ENCODE results near the gene CHCHD6. TPM values are rescaled to one million over a fixed set of nuclear protein-coding genes. Genes with fewer than 3 reads are reported as not detected.

The CHCHD6 gene
- total RNA-seq, 1 donor from 2014 or later, result 17.2 TPM

- Mint-ChIP-seq H3K9me3 (ENCODE audit: unreplicated experiment) (peaks cover 6% of the 10 kb centered on the region), H3K4me3 (ENCODE audit: unreplicated experiment) (no peak overlapping the region), H3K4me1 (ENCODE audit: low read depth, unreplicated experiment) (peaks cover 13% of the 10 kb centered on the region), H3K27ac (ENCODE audit: unreplicated experiment) (no peak overlapping the region), H3K27me3 (ENCODE audit: unreplicated experiment) (peaks cover 12% of the 10 kb centered on the region), H3K36me3 (ENCODE audit: unreplicated experiment) (no peaks in the 10 kb centered on the region)
- no peak for TF ChIP-seq CTCF (IDR thresholded peaks at IDR 0.05; ENCODE audit: partially characterized antibody, unreplicated experiment)
- peak; percentile 9 for DNase-seq
Measured at GRCh38 chr3:126957776-126958637, 254.0 kb downstream of the CHCHD6 start.

GRCh38 chr3:126958638-126959085 is 254.6 kb downstream of the CHCHD6 start:
- H3K9me3 Mint-ChIP-seq (ENCODE audit: unreplicated experiment), result peaks cover 6% of the 10 kb centered on the region
- peaks cover 13% of the 10 kb centered on the region for H3K4me1 Mint-ChIP-seq (ENCODE audit: low read depth, unreplicated experiment)
- H3K27me3 Mint-ChIP-seq (ENCODE audit: unreplicated experiment), result peaks cover 14% of the 10 kb centered on the region
- no peaks in the 10 kb centered on the region for H3K36me3 Mint-ChIP-seq (ENCODE audit: unreplicated experiment)
- H3K27ac Mint-ChIP-seq (ENCODE audit: unreplicated experiment), result peak overlapping the region; percentile 2
- peak; percentile 5 for DNase-seq
- H3K4me3 Mint-ChIP-seq (ENCODE audit: unreplicated experiment), result no peak overlapping the region
- TF ChIP-seq CTCF (IDR thresholded peaks at IDR 0.05; ENCODE audit: partially characterized antibody, unreplicated experiment), result no peak

GRCh38 chr3:126959136-126959920 is 255.3 kb downstream of the CHCHD6 start:
- Mint-ChIP-seq H3K4me3 (ENCODE audit: unreplicated experiment) (no peak overlapping the region), H3K9me3 (ENCODE audit: unreplicated experiment) (peaks cover 6% of the 10 kb centered on the region), H3K27me3 (ENCODE audit: unreplicated experiment) (peaks cover 14% of the 10 kb centered on the region), H3K36me3 (ENCODE audit: unreplicated experiment) (no peaks in the 10 kb centered on the region), H3K4me1 (ENCODE audit: low read depth, unreplicated experiment) (peaks cover 13% of the 10 kb centered on the region), H3K27ac (ENCODE audit: unreplicated experiment) (peak overlapping the region; percentile 2)
- TF ChIP-seq CTCF (IDR thresholded peaks at IDR 0.05; ENCODE audit: partially characterized antibody, unreplicated experiment), result no peak
- peak; percentile 5 for DNase-seq

GRCh38 chr3:126959921-126960603 is 256.0 kb downstream of the CHCHD6 start:
- peaks cover 13% of the 10 kb centered on the region for H3K4me1 Mint-ChIP-seq (ENCODE audit: low read depth, unreplicated experiment)
- H3K27me3 Mint-ChIP-seq (ENCODE audit: unreplicated experiment), result peaks cover 14% of the 10 kb centered on the region
- no peak overlapping the region for H3K27ac Mint-ChIP-seq (ENCODE audit: unreplicated experiment)
- no peak for TF ChIP-seq CTCF (IDR thresholded peaks at IDR 0.05; ENCODE audit: partially characterized antibody, unreplicated experiment)
- DNase-seq, result peak; percentile 26
- peaks cover 8% of the 10 kb centered on the region for H3K9me3 Mint-ChIP-seq (ENCODE audit: unreplicated experiment)
- H3K36me3 Mint-ChIP-seq (ENCODE audit: unreplicated experiment), result peaks cover 5% of the 10 kb centered on the region
- H3K4me3 Mint-ChIP-seq (ENCODE audit: unreplicated experiment), result peak overlapping the region; percentile 57
